ENCODE results near the gene GOPC. TPM values are rescaled to one million over a fixed set of nuclear protein-coding genes. Genes with fewer than 3 reads are reported as not detected.
"Not testable (repeated sequence)": the region's sequence is repeated elsewhere in the genome, so short reads cannot be mapped to it uniquely, and the experiment has no call there.

Gene GOPC
- total RNA-seq, 2 experiments from 2014 or later, result 22.9 to 23.9 TPM

- H3K27ac Mint-ChIP-seq; CTCF ChIA-PET; H3K4me1 Mint-ChIP-seq; H3K4me3 Mint-ChIP-seq; H3K27me3 Mint-ChIP-seq; POLR2A ChIA-PET; H3K36me3 Mint-ChIP-seq (ENCODE audit: low read depth); H3K9me3 Mint-ChIP-seq; DNase-seq: not testable (repeated sequence)
These were observed 84.3 kb downstream of the GOPC start for GRCh38 chr6:117517995-117518394.

- Mint-ChIP-seq H3K27me3 (no peaks in the 10 kb centered on the region), H3K9me3 (no peaks in the 10 kb centered on the region), H3K4me3 (no peak overlapping the region), H3K27ac (no peak overlapping the region), H3K36me3 (ENCODE audit: low read depth) (peaks cover 5% of the 10 kb centered on the region), H3K4me1 (no peaks in the 10 kb centered on the region)
- ChIA-PET CTCF (no interaction called here), POLR2A (no interaction called here)
- DNase-seq, result no peak
These were observed 87.0 kb downstream of the GOPC start for GRCh38 chr6:117515326-117515725.

GRCh38 chr6:117514655-117515054 lies 87.7 kb downstream of the GOPC start:
- H3K27ac Mint-ChIP-seq, result no peak overlapping the region

GRCh38 chr6:117513778-117514365 lies 88.4 kb downstream of the GOPC start:
- Mint-ChIP-seq H3K4me1 (no peaks in the 10 kb centered on the region), H3K4me3 (no peak overlapping the region), H3K27ac (no peak overlapping the region), H3K27me3 (no peaks in the 10 kb centered on the region), H3K9me3 (no peaks in the 10 kb centered on the region), H3K36me3 (ENCODE audit: low read depth) (peaks cover 5% of the 10 kb centered on the region)
- POLR2A ChIA-PET, result no interaction called here
- CTCF ChIA-PET, result no interaction called here
- no peak for DNase-seq

More at GRCh38 chr6:117514655-117515054, 87.7 kb downstream of the GOPC start:
- no peaks in the 10 kb centered on the region for H3K4me1 Mint-ChIP-seq
- ChIA-PET CTCF (no interaction called here), POLR2A (no interaction called here)
- no peaks in the 10 kb centered on the region for H3K27me3 Mint-ChIP-seq
- H3K9me3 Mint-ChIP-seq, result no peaks in the 10 kb centered on the region
- DNase-seq, result no peak
- H3K4me3 Mint-ChIP-seq, result no peak overlapping the region
- peaks cover 5% of the 10 kb centered on the region for H3K36me3 Mint-ChIP-seq (ENCODE audit: low read depth)

- H3K27me3 Mint-ChIP-seq, result no peaks in the 10 kb centered on the region
- H3K27ac Mint-ChIP-seq, result no peak overlapping the region
- CTCF ChIA-PET, result no interaction called here
- no peak overlapping the region for H3K4me3 Mint-ChIP-seq
- POLR2A ChIA-PET, result no interaction called here
- peaks cover 5% of the 10 kb centered on the region for H3K36me3 Mint-ChIP-seq (ENCODE audit: low read depth)
- no peak for DNase-seq
- no peaks in the 10 kb centered on the region for H3K9me3 Mint-ChIP-seq
- no peaks in the 10 kb centered on the region for H3K4me1 Mint-ChIP-seq
These were observed 89.2 kb downstream of the GOPC start for GRCh38 chr6:117512987-117513573.

GRCh38 chr6:117512056-117512828 lies 90.1 kb downstream of the GOPC start:
- no peak for DNase-seq
- H3K27ac Mint-ChIP-seq, result no peak overlapping the region
- no peaks in the 10 kb centered on the region for H3K27me3 Mint-ChIP-seq
- H3K4me1 Mint-ChIP-seq, result no peaks in the 10 kb centered on the region
- no peaks in the 10 kb centered on the region for H3K9me3 Mint-ChIP-seq
- H3K4me3 Mint-ChIP-seq, result no peak overlapping the region
- POLR2A ChIA-PET, result no interaction called here
- CTCF ChIA-PET, result no interaction called here
- peaks cover 5% of the 10 kb centered on the region for H3K36me3 Mint-ChIP-seq (ENCODE audit: low read depth)

Other genes with a start within 250 kb of the GOPC start
- not detected for gene ROS1, start 176.6 kb downstream of the GOPC start, total RNA-seq
- 10 to 100 TPM in 1 of 2 experiments, 1 to 10 TPM in 1; 7.8 to 10.6 TPM for gene DCBLD1, start 119.8 kb downstream of the GOPC start, total RNA-seq
- 10 to 100 TPM; 25.3 to 26.8 TPM for gene NUS1, start 73.0 kb upstream of the GOPC start, total RNA-seq